Neural progenitor cell (in vitro differentiated cells): Measurements from ENCODE around the gene SCN7A.

ENCODE experiments used
- EZH2 ChIP-seq: fragments of 200-600 bp; sonication (generic); IDR thresholded peaks from 2 replicates; pipeline ENCODE4 v1.6.1; 2017; ENCODE audit warnings: antibody characterized with exemption, mild to moderate bottlenecking, moderate library complexity
- TF ChIP-seq, protein P1 (sequence below): fragments of 200-600 bp; sonication (generic); IDR thresholded peaks from 2 replicates; pipeline ENCODE4 v1.5.1; 2017; ENCODE audit warnings: antibody characterized with exemption, mild to moderate bottlenecking

DNA sequence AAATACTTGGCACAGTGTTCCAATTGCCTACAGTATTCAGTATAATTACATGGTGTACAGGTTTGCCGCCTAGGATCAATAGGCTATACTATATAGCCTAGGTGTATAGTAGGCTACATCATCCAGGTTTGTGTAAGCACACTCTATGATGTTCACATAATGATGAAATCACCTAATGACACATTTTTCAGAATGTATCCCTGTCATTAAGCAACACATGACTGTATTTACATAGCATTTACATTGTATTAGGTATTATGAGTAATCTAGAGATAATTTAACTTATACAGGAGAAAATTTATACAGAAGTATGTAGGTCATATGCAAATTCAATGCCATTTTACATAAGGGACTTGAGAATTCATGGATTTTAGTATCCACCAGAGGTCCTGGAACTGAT lies 35.4 kb downstream of the SCN7A start:
- TF ChIP-seq, protein P1, sequence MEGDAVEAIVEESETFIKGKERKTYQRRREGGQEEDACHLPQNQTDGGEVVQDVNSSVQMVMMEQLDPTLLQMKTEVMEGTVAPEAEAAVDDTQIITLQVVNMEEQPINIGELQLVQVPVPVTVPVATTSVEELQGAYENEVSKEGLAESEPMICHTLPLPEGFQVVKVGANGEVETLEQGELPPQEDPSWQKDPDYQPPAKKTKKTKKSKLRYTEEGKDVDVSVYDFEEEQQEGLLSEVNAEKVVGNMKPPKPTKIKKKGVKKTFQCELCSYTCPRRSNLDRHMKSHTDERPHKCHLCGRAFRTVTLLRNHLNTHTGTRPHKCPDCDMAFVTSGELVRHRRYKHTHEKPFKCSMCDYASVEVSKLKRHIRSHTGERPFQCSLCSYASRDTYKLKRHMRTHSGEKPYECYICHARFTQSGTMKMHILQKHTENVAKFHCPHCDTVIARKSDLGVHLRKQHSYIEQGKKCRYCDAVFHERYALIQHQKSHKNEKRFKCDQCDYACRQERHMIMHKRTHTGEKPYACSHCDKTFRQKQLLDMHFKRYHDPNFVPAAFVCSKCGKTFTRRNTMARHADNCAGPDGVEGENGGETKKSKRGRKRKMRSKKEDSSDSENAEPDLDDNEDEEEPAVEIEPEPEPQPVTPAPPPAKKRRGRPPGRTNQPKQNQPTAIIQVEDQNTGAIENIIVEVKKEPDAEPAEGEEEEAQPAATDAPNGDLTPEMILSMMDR = no peak
- TF ChIP-seq EZH2 = no peak
